Naive thymus-derived CD4-positive, alpha-beta T cell (primary cell): ENCODE data around the gene IFRD2. TPM values are rescaled to one million over a fixed set of nuclear protein-coding genes. Genes with fewer than 3 reads are reported as not detected.

Experiments
- ATAC-seq: fragments of 150-1000 bp; cut with Tn5 transposase; 2 replicates; pipeline ENCODE4 v1.10.0; 2021; ENCODE audit warnings: mild to moderate bottlenecking, moderate library complexity
- CTCF ChIA-PET: fragments of 350-600 bp; sonication (Branson Sonifier 250); formaldehyde crosslinking; loops from one replicate; lab custom pipeline; 2021; ENCODE audit warnings: antibody characterized with exemption; lab: Charles Lee
- POLR2A ChIA-PET: fragments of 350-600 bp; sonication (Branson Sonifier 250); formaldehyde crosslinking; loops from one replicate; lab custom pipeline; 2021; ENCODE audit warnings: antibody characterized with exemption, inconsistent platforms; lab: Charles Lee
- DNase-seq, 9 donors: peaks; one replicate each; pipeline versions ENCODE4 v3.0.0 to v3.0.0-alpha.2; 2020 to 2022; ENCODE audit warnings: mixed read lengths in 1 of 9
- H3K27ac ChIP-seq: one replicate; pipeline ENCODE4 v1.7.0; 2013; ENCODE audit warnings: mild to moderate bottlenecking, low read depth, low read length, moderate library complexity
- H3K27me3 ChIP-seq, 2 donors: one replicate each; pipeline ENCODE4 v1.7.0; 2013; ENCODE audit warnings: low read length in 2 of 2, mild to moderate bottlenecking in 2 of 2, moderate library complexity in 2 of 2; ENCODE audit not compliant: control insufficient read depth in 2 of 2, insufficient read depth in 2 of 2
- H3K36me3 ChIP-seq, 3 experiments: 1 replicate in 2 of 3; 2 replicates in 1 of 3; pipeline ENCODE4 v1.7.0; 2013; ENCODE audit warnings: low read length in 3 of 3, mild to moderate bottlenecking in 3 of 3, moderate library complexity in 1 of 3; ENCODE audit not compliant: insufficient read depth in 3 of 3, control insufficient read depth in 2 of 3
- H3K4me1 ChIP-seq, 2 donors: one replicate each; pipeline ENCODE4 v1.7.0; 2013; ENCODE audit warnings: low read length in 2 of 2, mild to moderate bottlenecking in 2 of 2, moderate library complexity in 1 of 2; ENCODE audit not compliant: control insufficient read depth in 2 of 2, insufficient read depth in 2 of 2
- H3K4me3 ChIP-seq: 2 replicates; pipeline ENCODE4 v1.7.0; 2013; ENCODE audit warnings: mild to moderate bottlenecking, low read length
- H3K9me3 ChIP-seq, 3 experiments: 1 replicate in 2 of 3; 2 replicates in 1 of 3; pipeline ENCODE4 v1.7.0; 2013; ENCODE audit warnings: low read length in 3 of 3; ENCODE audit not compliant: control insufficient read depth in 2 of 3
- H3K27ac Mint-ChIP-seq, 9 donors: one replicate each; pipeline ENCODE4 v1.8.0; 2020 to 2022; ENCODE audit warnings: mixed read lengths in 9 of 9, mild to moderate bottlenecking in 8 of 9, moderate library complexity in 5 of 9, inconsistent platforms in 2 of 9
- H3K27me3 Mint-ChIP-seq, 5 donors: one replicate each; pipeline ENCODE4 v1.8.0; 2021 to 2022; ENCODE audit warnings: mixed read lengths in 5 of 5, mild to moderate bottlenecking in 1 of 5
- H3K36me3 Mint-ChIP-seq, 5 donors: one replicate each; pipeline ENCODE4 v1.8.0; 2020 to 2022; ENCODE audit warnings: mixed read lengths in 5 of 5, mild to moderate bottlenecking in 3 of 5, inconsistent platforms in 1 of 5
- H3K4me1 Mint-ChIP-seq, 7 donors: one replicate each; pipeline ENCODE4 v1.8.0; 2020 to 2022; ENCODE audit warnings: mixed read lengths in 7 of 7, mild to moderate bottlenecking in 3 of 7, inconsistent platforms in 1 of 7
- H3K4me3 Mint-ChIP-seq, 10 donors: one replicate each; pipeline ENCODE4 v1.8.0; 2020 to 2022; ENCODE audit warnings: mild to moderate bottlenecking in 10 of 10, mixed read lengths in 10 of 10, moderate library complexity in 6 of 10, inconsistent platforms in 2 of 10
- H3K9me3 Mint-ChIP-seq, 11 donors: one replicate each; pipeline ENCODE4 v1.8.0; 2020 to 2022; ENCODE audit warnings: mixed read lengths in 11 of 11, mild to moderate bottlenecking in 4 of 11, inconsistent platforms in 1 of 11, moderate library complexity in 1 of 11
- intact Hi-C, 2 donors: fragments of 100-400 bp; cut with micrococcal nuclease; formaldehyde crosslinking; loops; one replicate each; pipeline ENCODE4 v1.15.1; 2023
- polyA plus RNA-seq, 2 donors: library from polyadenylated mRNA; unstranded; fragments of 300-500 nt; fragmentation: Illumina TruSeq; gene quantifications; one replicate each; pipeline ENCODE4 v1.2.3, GENCODE V29; 2021
- total RNA-seq, 6 experiments: library from RNA in 5 of 6; stranded (reverse) in 5 of 6; gene quantifications; 1 replicate in 5 of 6; 2 replicates in 1 of 6; pipeline ENCODE4 v1.2.3 and lab custom pipeline; 2021 to 2026

IFRD2 gene
- total and polyA plus RNA-seq, 7 experiments from 2014 or later = 53.7 to 85.1 (median 64.7) TPM

DNA sequence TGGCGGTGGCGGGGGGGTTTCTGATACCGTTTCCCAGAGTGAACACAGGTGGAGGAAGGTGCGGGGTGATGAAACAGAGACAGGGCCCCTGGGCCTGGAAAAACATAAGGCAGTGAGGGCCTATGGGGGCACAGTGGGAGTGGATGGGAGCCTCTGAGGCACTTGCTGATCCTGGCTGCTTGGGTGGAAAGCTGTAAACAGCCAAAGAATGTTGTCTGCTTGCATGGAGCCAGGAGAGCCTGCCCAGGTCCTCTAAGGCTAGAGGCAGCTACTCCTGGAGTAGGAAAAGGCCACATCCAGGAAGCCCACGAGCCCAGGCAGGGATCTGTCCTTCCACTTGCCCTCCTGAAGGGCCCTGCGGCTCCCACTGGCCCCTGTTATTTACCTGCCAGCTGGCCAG, 26.2 kb downstream of the IFRD2 start:
- no peaks in the 10 kb centered on the region for H3K36me3 Mint-ChIP-seq
- H3K27ac Mint-ChIP-seq = peak overlapping the region in 4 of 9 donors; percentile 13 to 29 (median 23)
- peaks cover 0 to 5% (median 0%) of the 10 kb centered on the region in 7 donors for H3K4me1 Mint-ChIP-seq
- Histone ChIP-seq H3K27me3 (no peaks in the 10 kb centered on the region), H3K4me3 (no peak overlapping the region), H3K9me3 (no peaks in the 10 kb centered on the region), H3K27ac (no peak overlapping the region), H3K36me3 (no peaks in the 10 kb centered on the region), H3K4me1 (no peaks in the 10 kb centered on the region)
- POLR2A ChIA-PET = no interaction called here
- H3K4me3 Mint-ChIP-seq = no peak overlapping the region
- intact Hi-C loops = no loop called here
- CTCF ChIA-PET = interaction anchor here (1.1 kb wide), 1 partner anchor 16 kb away, joined by 4 read pairs; no protein-coding TSS in a partner anchor
- ATAC-seq (no peak), DNase-seq (no peak)
- no peaks in the 10 kb centered on the region for H3K9me3 Mint-ChIP-seq
- H3K27me3 Mint-ChIP-seq = peaks cover 0 to 30% (median 0%) of the 10 kb centered on the region in 5 donors

DNA sequence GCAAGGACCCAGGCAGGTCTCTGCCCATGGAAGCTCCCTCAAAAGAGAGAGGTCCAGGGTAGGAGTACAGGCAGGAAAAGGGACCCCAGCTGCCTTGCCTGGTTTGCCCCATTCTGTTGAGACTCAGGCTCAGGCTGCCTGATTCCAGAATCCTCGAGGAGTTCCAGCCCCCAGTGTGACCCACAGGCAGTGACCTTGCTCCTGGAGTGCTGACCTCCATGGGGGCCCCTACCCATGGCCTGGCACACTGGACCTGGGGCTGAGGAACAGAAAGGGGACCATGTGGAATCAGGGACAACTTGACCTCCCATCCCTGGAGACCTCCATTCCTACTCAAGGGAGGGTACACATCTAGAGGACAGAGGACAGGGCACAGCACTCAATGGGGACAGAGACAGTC, 26.7 kb downstream of the IFRD2 start:
- Histone ChIP-seq H3K36me3 (no peaks in the 10 kb centered on the region), H3K27ac (no peak overlapping the region), H3K4me1 (peaks cover 0 to 3% of the 10 kb centered on the region in 2 donors), H3K4me3 (no peak overlapping the region), H3K27me3 (no peaks in the 10 kb centered on the region), H3K9me3 (no peaks in the 10 kb centered on the region)
- Mint-ChIP-seq H3K9me3 (no peaks in the 10 kb centered on the region), H3K4me1 (peaks cover 0 to 5% (median 0%) of the 10 kb centered on the region in 7 donors), H3K36me3 (no peaks in the 10 kb centered on the region), H3K27ac (peak overlapping the region in 2 of 9 donors; percentile 21 to 29), H3K4me3 (no peak overlapping the region), H3K27me3 (peaks cover 0 to 30% (median 0%) of the 10 kb centered on the region in 5 donors)
- ChIA-PET CTCF (interaction anchor here (0.8 kb wide), 1 partner anchor 71 kb away, joined by 3 read pairs; no protein-coding TSS in a partner anchor), POLR2A (no interaction called here)
- intact Hi-C loops = no loop called here
- DNase-seq = no peak
- no peak for ATAC-seq

GRCh38 chr3:50264964-50265485, 27.2 kb downstream of the IFRD2 start:
- Mint-ChIP-seq H3K9me3 (no peaks in the 10 kb centered on the region), H3K27me3 (peaks cover 0 to 30% (median 0%) of the 10 kb centered on the region in 5 donors), H3K36me3 (no peaks in the 10 kb centered on the region), H3K4me1 (peaks cover 0 to 5% (median 0%) of the 10 kb centered on the region in 7 donors), H3K4me3 (no peak overlapping the region), H3K27ac (no peak overlapping the region)
- Histone ChIP-seq H3K9me3 (no peaks in the 10 kb centered on the region), H3K36me3 (no peaks in the 10 kb centered on the region), H3K4me3 (no peak overlapping the region), H3K4me1 (peaks cover 0 to 6% of the 10 kb centered on the region in 2 donors), H3K27me3 (no peaks in the 10 kb centered on the region), H3K27ac (no peak overlapping the region)
- ATAC-seq (no peak), DNase-seq (no peak)
- intact Hi-C loops = no loop called here
- ChIA-PET CTCF (interaction anchor here (0.6 to 0.8 kb wide), 2 partner anchors 71 to 165 kb away, joined by 3 to 6 read pairs; no protein-coding TSS in a partner anchor), POLR2A (no interaction called here)

- no peak for ATAC-seq
- H3K27me3 Mint-ChIP-seq = peaks cover 0 to 30% (median 0%) of the 10 kb centered on the region in 5 donors
Observed at GRCh38 chr3:50264383-50264963, 27.8 kb downstream of the IFRD2 start.

DNA sequence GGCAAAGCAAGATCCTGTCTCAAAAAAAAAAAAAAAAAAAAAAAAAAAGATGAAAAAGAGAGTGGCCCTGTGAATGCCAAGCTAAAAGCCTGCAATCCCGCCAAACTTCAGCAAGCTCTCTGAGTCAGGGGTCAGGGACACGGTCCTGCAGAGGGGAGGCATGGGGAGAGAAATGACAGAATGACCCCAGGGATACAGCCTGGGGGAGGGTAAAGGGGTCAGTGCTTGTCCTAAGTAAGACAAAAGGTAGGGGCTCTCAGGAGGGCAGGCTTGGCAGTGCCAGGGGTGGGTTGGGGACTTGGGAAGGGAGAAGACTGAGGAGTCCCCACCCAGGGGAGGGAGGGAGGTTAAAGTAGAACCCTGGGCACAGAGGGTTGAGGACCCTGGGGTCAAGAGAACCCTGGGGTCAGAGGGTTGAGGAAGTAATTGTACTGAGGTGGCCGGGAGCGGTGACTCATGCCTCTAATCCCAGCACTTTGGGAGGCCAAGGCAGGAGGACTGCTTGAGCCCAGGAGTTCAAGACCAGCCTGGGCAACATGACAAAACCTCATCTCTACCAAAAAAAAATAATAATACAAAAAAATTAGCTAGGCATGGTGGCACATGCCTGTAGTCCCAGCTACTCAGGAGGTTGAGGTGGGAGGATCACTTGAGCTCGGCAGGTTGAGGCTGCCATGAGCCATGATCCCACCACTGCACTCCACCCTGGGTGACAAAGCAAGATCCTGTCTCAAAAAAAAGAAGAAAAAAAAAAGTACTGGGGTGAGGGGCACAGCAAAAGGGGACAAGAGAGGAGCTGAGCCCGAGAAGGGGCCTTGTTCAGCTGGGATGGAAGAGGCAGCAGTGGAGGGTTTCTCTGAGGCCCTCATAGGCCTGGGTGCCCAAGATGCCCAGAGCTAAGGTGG, 28.5 kb downstream of the IFRD2 start:
- H3K9me3 ChIP-seq = no peaks in the 10 kb centered on the region
- H3K27me3 ChIP-seq = no peaks in the 10 kb centered on the region
- Mint-ChIP-seq H3K27me3 (peaks cover 0 to 28% (median 0%) of the 10 kb centered on the region in 5 donors), H3K36me3 (no peaks in the 10 kb centered on the region), H3K4me3 (no peak overlapping the region), H3K27ac (no peak overlapping the region), H3K9me3 (no peaks in the 10 kb centered on the region), H3K4me1 (peaks cover 0 to 12% (median 3%) of the 10 kb centered on the region in 7 donors)
- H3K4me3 ChIP-seq = no peak overlapping the region
- H3K4me1 ChIP-seq = peaks cover 6% of the 10 kb centered on the region in 2 donors
- intact Hi-C loops = no loop called here
- peaks cover 0 to 8% (median 0%) of the 10 kb centered on the region in 3 experiments for H3K36me3 ChIP-seq
- POLR2A ChIA-PET = interaction anchor here (0.6 to 0.7 kb wide), 2 partner anchors 40 to 70 kb away, joined by 3 to 5 read pairs; no protein-coding TSS in a partner anchor
- DNase-seq (no peak), ATAC-seq (no peak)
- CTCF ChIA-PET = interaction anchor here (0.6 to 1.4 kb wide), 5 partner anchors 17 to 359 kb away, joined by 3 to 6 read pairs (median 4); partner anchors contain the start of gene IFRD2
- no peak overlapping the region for H3K27ac ChIP-seq

More at GRCh38 chr3:50264383-50264963, 27.8 kb downstream of the IFRD2 start:
- no peak overlapping the region for H3K27ac Mint-ChIP-seq
- H3K27me3 ChIP-seq = no peaks in the 10 kb centered on the region
- ChIA-PET CTCF (interaction anchor here (0.6 to 1.4 kb wide), 4 partner anchors 28 to 358 kb away, joined by 3 to 6 read pairs (median 4); partner anchors contain the start of gene IFRD2), POLR2A (interaction anchor here (0.6 kb wide), 1 partner anchor 41 kb away, joined by 5 read pairs; no protein-coding TSS in a partner anchor)
- no peak overlapping the region for H3K4me3 Mint-ChIP-seq
- H3K9me3 Mint-ChIP-seq = no peaks in the 10 kb centered on the region
- no peak overlapping the region for H3K27ac ChIP-seq
- no peak overlapping the region for H3K4me3 ChIP-seq
- peaks cover 4 to 6% of the 10 kb centered on the region in 2 donors for H3K4me1 ChIP-seq
- peaks cover 0 to under 1% (median 0%) of the 10 kb centered on the region in 3 experiments for H3K36me3 ChIP-seq
- no peak for DNase-seq
- no peaks in the 10 kb centered on the region for H3K9me3 ChIP-seq
- intact Hi-C loops = no loop called here
- no peaks in the 10 kb centered on the region for H3K36me3 Mint-ChIP-seq
- peaks cover 0 to 8% (median 3%) of the 10 kb centered on the region in 7 donors for H3K4me1 Mint-ChIP-seq

GRCh38 chr3:50262778-50263177, 29.5 kb downstream of the IFRD2 start:
- no peaks in the 10 kb centered on the region for H3K9me3 Mint-ChIP-seq
- Histone ChIP-seq H3K4me1 (peaks cover 6% of the 10 kb centered on the region in 2 donors), H3K9me3 (no peaks in the 10 kb centered on the region), H3K27me3 (no peaks in the 10 kb centered on the region), H3K4me3 (no peak overlapping the region), H3K36me3 (peaks cover 0 to 18% (median 0%) of the 10 kb centered on the region in 3 experiments), H3K27ac (no peak overlapping the region)
- peaks cover 0 to 5% (median 0%) of the 10 kb centered on the region in 5 donors for H3K36me3 Mint-ChIP-seq
- peaks cover 0 to 12% (median 3%) of the 10 kb centered on the region in 7 donors for H3K4me1 Mint-ChIP-seq
- H3K27ac Mint-ChIP-seq = no peak overlapping the region
- intact Hi-C loops = no loop called here
- no peak overlapping the region for H3K4me3 Mint-ChIP-seq
- ChIA-PET CTCF (interaction anchor here (0.6 to 1.4 kb wide), 4 partner anchors 16 to 71 kb away, joined by 3 to 6 read pairs (median 4); partner anchors contain the start of gene IFRD2), POLR2A (interaction anchor here (0.7 kb wide), 1 partner anchor 71 kb away, joined by 3 read pairs; no protein-coding TSS in a partner anchor)
- ATAC-seq (no peak), DNase-seq (no peak)
- peaks cover 0 to 19% (median 0%) of the 10 kb centered on the region in 5 donors for H3K27me3 Mint-ChIP-seq
